GM21619 (cell line): Measurements from ENCODE around the gene DMWD.

Experiments
- ATAC-seq: cut with Tn5 transposase; IDR thresholded peaks from one replicate; pipeline ENCODE4 v1.9.1; 2021; ENCODE audit not compliant: unreplicated experiment

DMWD gene

GRCh38 chr19:45770192-45771101, 22.2 kb downstream of the DMWD start:
- peak; percentile 47 for ATAC-seq

GRCh38 chr19:45769821-45770191, 22.8 kb downstream of the DMWD start:
- no peak for ATAC-seq

DNA sequence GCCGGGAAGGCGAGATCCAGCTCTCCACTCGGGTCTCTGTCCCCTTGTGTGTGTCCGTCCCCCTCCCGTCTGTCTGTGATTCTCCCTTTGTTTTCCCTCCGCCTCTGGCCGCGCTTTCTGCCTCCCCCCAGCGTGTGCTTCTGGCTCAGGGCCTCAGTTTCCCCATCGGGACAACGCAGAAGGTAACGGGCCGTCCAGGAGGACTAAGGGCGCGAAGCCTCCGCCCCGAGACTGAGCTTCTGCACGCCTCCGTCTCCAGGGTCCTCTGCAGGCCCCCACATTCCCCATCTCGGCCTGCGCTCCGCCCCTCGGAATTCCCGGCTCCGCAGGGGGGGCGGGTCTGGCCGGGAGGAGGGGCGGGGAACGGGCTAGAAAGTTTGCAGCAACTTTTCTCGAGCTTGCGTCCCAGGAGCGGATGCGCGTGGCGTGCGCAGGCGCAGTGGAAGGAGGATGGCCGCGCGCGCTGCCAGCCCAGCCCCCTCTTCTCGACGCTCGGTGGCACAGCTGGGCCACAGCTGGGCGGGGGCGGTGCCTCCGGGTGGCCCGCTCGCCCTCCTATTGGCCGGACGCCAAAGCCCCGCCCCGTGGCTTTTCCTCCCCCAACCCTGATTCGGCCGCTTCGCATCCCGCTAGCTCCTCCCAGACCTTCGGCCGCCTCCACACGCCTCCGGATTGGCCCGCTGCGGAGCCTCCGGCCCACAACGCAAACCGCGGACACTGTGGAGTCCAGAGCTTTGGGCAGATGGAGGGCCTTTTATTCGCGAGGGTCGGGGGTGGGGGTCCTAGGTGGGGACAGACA, 23.5 kb downstream of the DMWD start, which contains the start of gene SIX5:
Gene SIX5, minus strand, starts transcription at position 269 of the 799 bp plus-strand sequence. CDS start 408 bp downstream, outside the sequence.
- peak; percentile 46 for ATAC-seq

GRCh38 chr19:45768655-45768983, 24.0 kb downstream of the DMWD start:
- no peak for ATAC-seq

DNA sequence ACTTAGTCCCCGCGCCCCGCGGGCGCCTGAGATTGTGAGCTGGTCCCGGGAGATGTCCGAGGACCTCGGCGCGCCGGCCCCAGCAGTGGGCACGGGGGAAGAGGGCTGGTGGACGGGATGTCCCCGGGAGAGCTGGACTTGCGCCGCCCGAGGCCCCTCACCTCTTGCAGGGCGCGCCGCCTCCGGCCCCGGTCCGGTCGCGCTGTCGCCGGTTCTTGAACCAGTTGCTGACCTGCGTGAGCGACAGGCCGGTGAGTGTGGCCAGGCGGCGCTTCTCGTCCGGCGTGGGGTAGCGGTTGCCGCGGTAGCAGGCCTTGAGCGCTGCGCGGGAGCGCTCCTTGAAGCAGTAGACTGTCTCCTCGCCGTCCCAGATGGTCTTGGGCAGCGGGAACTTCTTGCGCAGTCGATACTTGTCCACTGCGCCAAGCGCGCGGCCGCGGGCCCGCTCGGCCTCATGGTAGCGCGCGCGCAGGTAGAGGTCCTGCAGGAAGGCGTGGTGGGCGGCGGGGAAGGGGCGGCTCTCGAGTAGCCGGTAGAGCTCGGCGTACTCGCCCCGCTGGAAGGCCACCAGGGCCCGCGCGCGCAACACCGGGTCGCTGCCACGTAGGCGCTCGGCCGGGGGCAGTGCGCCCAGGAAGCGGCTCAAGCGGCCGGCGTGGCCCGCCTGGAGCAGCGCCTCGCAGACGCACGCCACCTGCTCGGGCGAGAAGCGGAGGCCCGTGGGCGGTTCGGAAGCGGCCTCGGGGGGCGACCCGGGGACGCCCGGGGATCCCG, 24.6 kb downstream of the DMWD start:
- no peak for ATAC-seq

- no peak for ATAC-seq
Measured at GRCh38 chr19:45767410-45767880, 25.2 kb downstream of the DMWD start.

GRCh38 chr19:45766869-45767346, 25.7 kb downstream of the DMWD start:
- no peak for ATAC-seq

DNA sequence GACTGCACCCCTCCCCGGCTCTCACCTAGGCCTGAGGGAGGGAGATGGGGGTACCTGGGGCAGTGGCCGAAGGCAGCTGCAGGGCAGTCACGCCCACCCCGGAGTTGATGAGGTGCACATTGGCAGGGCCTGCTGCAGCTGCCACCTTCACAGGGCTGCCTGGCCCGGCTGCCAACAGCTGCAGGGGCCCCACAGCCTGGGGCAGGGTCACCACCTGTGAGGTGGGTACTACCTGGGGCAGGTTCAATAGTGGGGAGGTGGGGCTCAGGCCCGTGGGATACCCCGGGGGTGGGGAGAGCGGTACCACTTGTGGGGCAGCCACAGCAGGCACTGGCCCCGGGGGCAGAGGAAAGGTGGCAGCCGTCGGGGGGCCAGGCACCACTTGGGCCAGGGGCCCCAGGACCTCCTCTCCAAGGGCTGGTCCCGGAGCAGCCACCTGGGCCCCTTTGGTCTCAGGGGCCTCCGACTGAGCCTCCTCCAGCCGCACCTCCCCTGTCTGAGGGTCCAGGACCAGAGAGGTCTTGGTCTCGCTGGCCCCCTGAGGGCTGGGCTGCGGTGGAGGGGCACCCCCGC, 26.3 kb downstream of the DMWD start:
- ATAC-seq: no peak

GRCh38 chr19:45765702-45766295, 26.8 kb downstream of the DMWD start:
- no peak for ATAC-seq

GRCh38 chr19:45764945-45765701, 27.5 kb downstream of the DMWD start:
- ATAC-seq: no peak

DNA sequence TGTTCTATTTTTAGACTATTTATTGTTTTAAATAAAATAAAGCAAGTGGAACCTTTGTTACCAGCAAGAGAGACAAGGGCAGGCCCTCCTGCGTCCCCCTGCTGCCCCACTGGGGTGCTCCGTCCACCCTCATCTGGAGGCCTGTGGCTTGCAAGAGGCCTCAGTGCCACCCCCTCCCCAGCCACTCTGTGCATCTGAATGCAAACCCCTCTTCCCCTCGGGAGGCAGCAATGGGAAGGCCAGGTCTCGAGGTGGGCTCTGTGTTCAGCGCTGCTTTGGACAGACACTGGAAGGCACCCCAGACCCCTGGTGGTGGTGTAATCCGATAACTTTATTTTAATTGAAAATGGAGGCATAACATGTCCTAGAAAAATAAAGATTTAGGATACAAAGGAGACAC, 28.2 kb downstream of the DMWD start:
- ATAC-seq: no peak

DNA sequence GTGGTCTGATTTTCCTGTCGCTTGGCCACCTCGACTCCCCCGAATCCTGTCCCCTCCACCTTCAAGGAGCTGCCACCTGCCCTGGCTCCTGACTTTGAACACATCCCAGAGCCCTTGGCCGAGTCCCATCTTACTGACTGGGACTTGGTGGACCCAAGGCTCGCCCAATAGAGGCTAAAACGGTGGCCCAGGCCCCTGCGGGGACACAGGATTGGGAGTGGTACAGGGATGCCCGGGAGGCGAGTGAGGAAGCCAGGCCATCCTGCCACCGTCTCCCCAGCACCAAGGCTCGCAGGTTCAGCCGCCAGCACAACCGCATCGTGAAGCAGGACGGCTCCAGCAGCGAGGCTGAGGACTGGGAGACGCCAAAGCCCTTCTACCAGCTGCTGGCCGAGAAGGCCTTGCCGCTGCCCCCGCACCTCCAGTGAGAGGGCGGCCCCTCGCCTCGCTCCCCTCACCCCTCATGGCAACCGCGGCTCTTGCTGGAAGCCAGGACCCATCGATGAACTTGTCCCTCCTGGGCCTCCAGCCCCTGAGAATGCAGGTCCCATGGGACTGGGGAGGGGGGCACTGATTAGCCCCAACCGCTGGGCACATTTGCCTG, 28.9 kb downstream of the DMWD start:
- no peak for ATAC-seq

- ATAC-seq: no peak
Measured at GRCh38 chr19:45762870-45763631, 29.6 kb downstream of the DMWD start.

GRCh38 chr19:45761714-45762113, 30.9 kb downstream of the DMWD start:
- ATAC-seq: no peak

DNA sequence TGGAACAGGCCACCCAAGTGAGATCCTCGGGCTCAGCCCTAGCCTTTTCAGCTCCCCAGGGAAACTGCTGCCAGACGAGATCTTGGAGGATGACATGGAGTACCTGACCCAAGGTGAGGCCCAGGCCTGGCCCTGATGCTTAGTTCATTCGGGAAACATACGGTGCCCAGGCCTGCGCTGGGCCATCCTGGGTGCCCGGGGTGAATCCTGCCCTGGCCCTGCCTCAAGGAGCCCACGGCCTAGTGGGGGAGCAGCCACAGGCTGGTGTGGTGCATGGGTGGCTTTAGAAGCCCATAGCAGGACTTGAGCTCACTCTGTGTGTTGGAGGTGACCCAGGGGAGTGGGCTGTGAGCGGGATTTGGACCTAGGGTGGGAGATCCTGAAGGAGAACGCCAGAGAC, 33.7 kb downstream of the DMWD start:
- no peak for ATAC-seq

DNA sequence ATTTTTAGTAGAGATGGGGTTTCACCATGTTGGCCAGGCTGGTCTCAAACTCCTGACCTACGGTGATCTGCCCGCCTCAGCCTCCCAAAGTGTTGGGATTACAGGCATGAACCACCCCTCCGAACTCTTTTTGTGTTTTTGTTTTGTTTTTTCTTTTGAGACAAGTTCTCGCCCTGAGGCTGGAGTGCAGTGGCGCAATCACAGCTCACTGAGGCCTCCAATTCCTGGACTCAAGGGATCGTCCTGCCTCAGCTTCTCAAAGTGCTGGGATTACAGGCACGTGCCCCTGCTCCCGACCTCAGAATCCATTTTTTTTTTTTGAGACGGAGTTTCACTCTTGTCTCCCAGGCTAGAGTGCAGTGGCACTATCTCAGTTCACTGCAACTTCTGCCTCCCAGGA, 35.0 kb downstream of the DMWD start:
- ATAC-seq: no peak

DNA sequence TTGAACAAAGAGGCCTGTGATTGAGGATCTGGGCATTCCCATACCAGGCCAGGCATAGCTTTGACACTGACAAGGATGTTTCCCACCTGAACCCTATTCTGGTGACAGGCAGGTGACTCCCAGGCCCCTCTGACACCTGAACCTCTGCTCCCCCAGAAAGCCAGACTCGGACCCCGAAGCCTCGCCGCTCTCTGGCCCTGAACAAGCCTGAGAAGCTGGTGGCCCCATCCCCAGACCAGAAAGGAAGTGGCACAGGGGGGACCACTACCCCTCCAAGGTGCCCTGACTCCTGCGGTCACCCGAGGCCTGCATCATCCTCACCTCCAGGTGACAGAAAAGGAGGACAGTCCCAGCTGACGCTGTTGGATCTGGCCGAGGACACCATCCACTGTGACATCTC, 38.3 kb downstream of the DMWD start:
- no peak for ATAC-seq

GRCh38 chr19:45753548-45753947, 39.1 kb downstream of the DMWD start:
- no peak for ATAC-seq
